ENCODE results near the gene PAN3.

Gene PAN3

DNA sequence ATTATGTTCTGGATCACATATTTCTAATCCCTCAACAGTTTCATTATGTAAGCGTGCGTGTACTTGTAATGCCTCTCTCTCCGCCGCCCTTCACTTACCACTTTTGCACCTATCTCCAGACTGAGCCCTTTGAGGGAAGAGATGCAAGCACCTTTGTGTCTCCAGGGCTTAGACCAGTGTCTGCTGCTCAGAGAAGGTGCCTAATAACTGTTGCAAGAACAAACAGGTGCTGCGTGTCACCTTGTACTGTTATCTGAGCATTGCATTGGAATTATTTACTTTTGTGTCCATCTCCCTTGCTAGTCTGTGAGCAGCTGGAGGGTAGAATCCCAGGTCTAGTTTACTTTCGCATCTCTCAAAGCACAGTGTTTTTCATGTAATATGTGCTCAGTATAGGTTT lies 200.4 kb downstream of the PAN3 start:
- Histone ChIP-seq H4K91ac (ENCODE audit: low read depth, low read length, poor library complexity) (no peak overlapping the region), H3K9me3 (replicated peaks in 1 of 2; ENCODE audit: control insufficient read depth in 2 of 2, insufficient read depth in 1 of 2, low read depth in 1 of 2, low read length in 2 of 2) (no peaks in the 10 kb centered on the region), H3K79me1 (ENCODE audit: low read depth, low read length) (no peaks in the 10 kb centered on the region), H2AFZ (ENCODE audit: low read length) (no peak overlapping the region), H3K18ac (ENCODE audit: low read length) (no peak overlapping the region), H2BK15ac (ENCODE audit: low read length) (no peak overlapping the region), H3K4me3 (ENCODE audit: low read length in 2 of 2) (no peak overlapping the region), H3K23ac (ENCODE audit: low read depth, low read length, poor library complexity) (no peak overlapping the region), H3K9ac (ENCODE audit: low read depth, low read length, poor library complexity) (no peak overlapping the region), H2BK12ac (ENCODE audit: low read length) (no peak overlapping the region), H3K4ac (ENCODE audit: low read length) (no peak overlapping the region), H4K8ac (ENCODE audit: low read depth, low read length) (no peak overlapping the region), H2BK5ac (ENCODE audit: low read length) (no peak overlapping the region), H2AK5ac (ENCODE audit: low read depth, low read length) (no peak overlapping the region), H3K27me3 (ENCODE audit: control insufficient read depth in 3 of 3, insufficient read depth in 3 of 3, low read depth in 1 of 3, low read length in 3 of 3) (peaks cover 0 to 39% (median 0%) of the 10 kb centered on the region in 3 experiments), H2BK120ac (ENCODE audit: low read depth, low read length) (no peak overlapping the region), H3K4me1 (ENCODE audit: control insufficient read depth in 2 of 2, insufficient read depth in 1 of 2, low read depth in 1 of 2, low read length in 2 of 2) (no peaks in the 10 kb centered on the region), H3K36me3 (replicated peaks in 1 of 2; ENCODE audit: control insufficient read depth in 2 of 2, insufficient read depth in 2 of 2, low read length in 2 of 2) (no peaks in the 10 kb centered on the region), H3K27ac (replicated peaks; ENCODE audit: low read length) (no peak overlapping the region), H3K14ac (ENCODE audit: low read length) (no peak overlapping the region), H3K4me2 (ENCODE audit: insufficient read depth, low read length, poor library complexity, severe bottlenecking) (no peak overlapping the region)
- WGBS, 2 donors (ENCODE audit: extremely low coverage in 2 of 2, insufficient read length in 2 of 2, insufficient replicate concordance in 1 of 2), result no CpG with 5 or more reads among the region's 6 CpGs
- no peak for DNase-seq (ENCODE audit: low spot score)

DNA sequence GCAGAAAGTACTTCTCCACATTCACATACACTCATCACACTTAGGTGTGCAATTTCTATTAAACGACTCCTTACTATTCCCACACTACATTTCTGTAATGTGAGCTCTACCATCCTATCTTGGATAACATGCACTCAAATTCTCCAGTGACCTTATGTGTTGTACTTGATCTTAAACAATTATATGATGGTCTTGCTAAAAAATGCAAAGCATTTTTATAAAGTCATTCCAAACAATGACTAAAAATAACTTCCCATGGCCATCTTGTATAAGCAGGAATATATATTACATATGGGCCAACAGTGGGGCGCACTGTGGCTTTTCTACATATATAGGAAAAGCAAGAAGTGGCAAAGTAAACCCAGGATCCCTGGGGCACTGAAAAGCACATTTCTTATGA lies 201.1 kb downstream of the PAN3 start:
- no peak overlapping the region for H3K4me2 ChIP-seq (ENCODE audit: insufficient read depth, low read length, poor library complexity, severe bottlenecking)
- DNase-seq (ENCODE audit: low spot score), result no peak
- H3K79me1 ChIP-seq (ENCODE audit: low read depth, low read length), result no peaks in the 10 kb centered on the region
- no peaks in the 10 kb centered on the region for H3K9me3 ChIP-seq (replicated peaks in 1 of 2; ENCODE audit: control insufficient read depth in 2 of 2, insufficient read depth in 1 of 2, low read depth in 1 of 2, low read length in 2 of 2)
- H4K8ac ChIP-seq (ENCODE audit: low read depth, low read length), result no peak overlapping the region
- no peaks in the 10 kb centered on the region for H3K4me1 ChIP-seq (ENCODE audit: control insufficient read depth in 2 of 2, insufficient read depth in 1 of 2, low read depth in 1 of 2, low read length in 2 of 2)
- no peak overlapping the region for H2BK15ac ChIP-seq (ENCODE audit: low read length)
- H3K18ac ChIP-seq (ENCODE audit: low read length), result no peak overlapping the region
- no peak overlapping the region for H2BK5ac ChIP-seq (ENCODE audit: low read length)
- 100% methylated on average over 1 of the region's 2 CpGs; no CpG with 5 or more reads in 1 of the 2 donors for WGBS, 2 donors (ENCODE audit: extremely low coverage in 2 of 2, insufficient read length in 2 of 2, insufficient replicate concordance in 1 of 2)
- peaks cover 0 to 34% (median 0%) of the 10 kb centered on the region in 3 experiments for H3K27me3 ChIP-seq (ENCODE audit: control insufficient read depth in 3 of 3, insufficient read depth in 3 of 3, low read depth in 1 of 3, low read length in 3 of 3)
- H3K36me3 ChIP-seq (replicated peaks in 1 of 2; ENCODE audit: control insufficient read depth in 2 of 2, insufficient read depth in 2 of 2, low read length in 2 of 2), result no peaks in the 10 kb centered on the region
- no peak overlapping the region for H3K4me3 ChIP-seq (ENCODE audit: low read length in 2 of 2)
- no peak overlapping the region for H2BK12ac ChIP-seq (ENCODE audit: low read length)
- no peak overlapping the region for H2BK120ac ChIP-seq (ENCODE audit: low read depth, low read length)
- H2AK5ac ChIP-seq (ENCODE audit: low read depth, low read length), result no peak overlapping the region
- no peak overlapping the region for H3K14ac ChIP-seq (ENCODE audit: low read length)
- no peak overlapping the region for H3K23ac ChIP-seq (ENCODE audit: low read depth, low read length, poor library complexity)
- no peak overlapping the region for H3K9ac ChIP-seq (ENCODE audit: low read depth, low read length, poor library complexity)
- no peak overlapping the region for H2AFZ ChIP-seq (ENCODE audit: low read length)
- no peak overlapping the region for H3K27ac ChIP-seq (replicated peaks; ENCODE audit: low read length)
- H4K91ac ChIP-seq (ENCODE audit: low read depth, low read length, poor library complexity), result no peak overlapping the region
- H3K4ac ChIP-seq (ENCODE audit: low read length), result no peak overlapping the region

DNA sequence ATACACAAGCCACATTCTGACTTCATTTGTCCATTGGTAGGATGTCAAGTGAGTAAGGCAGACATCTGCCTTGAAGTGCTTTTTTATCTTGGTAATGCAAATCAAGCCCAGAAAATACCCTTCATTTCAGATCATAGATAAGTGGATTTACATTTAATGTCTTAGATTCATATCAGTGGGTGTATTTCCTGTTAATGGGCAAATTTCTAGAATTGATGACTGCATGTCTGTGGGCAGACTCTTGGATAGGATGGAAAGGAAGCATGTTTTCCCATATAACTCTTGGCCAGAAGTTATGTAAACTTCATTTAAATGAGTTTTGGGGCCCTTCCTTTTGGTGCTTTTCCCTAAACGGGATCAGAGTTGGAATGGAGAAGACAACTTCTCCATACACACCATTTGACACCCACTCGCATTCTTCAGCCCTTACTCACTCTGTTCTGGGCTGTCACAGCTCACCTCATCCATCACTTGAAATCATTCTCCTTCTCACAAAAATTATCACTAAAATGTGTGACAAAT lies 202.0 kb downstream of the PAN3 start:
- no peak overlapping the region for H3K9ac ChIP-seq (ENCODE audit: low read depth, low read length, poor library complexity)
- no peaks in the 10 kb centered on the region for H3K36me3 ChIP-seq (replicated peaks in 1 of 2; ENCODE audit: control insufficient read depth in 2 of 2, insufficient read depth in 2 of 2, low read length in 2 of 2)
- no peak for DNase-seq (ENCODE audit: low spot score)
- no peak overlapping the region for H2BK5ac ChIP-seq (ENCODE audit: low read length)
- H3K27me3 ChIP-seq (ENCODE audit: control insufficient read depth in 3 of 3, insufficient read depth in 3 of 3, low read depth in 1 of 3, low read length in 3 of 3), result peaks cover 0 to 30% (median 0%) of the 10 kb centered on the region in 3 experiments
- H3K27ac ChIP-seq (replicated peaks; ENCODE audit: low read length), result no peak overlapping the region
- H2BK12ac ChIP-seq (ENCODE audit: low read length), result no peak overlapping the region
- H2AK5ac ChIP-seq (ENCODE audit: low read depth, low read length), result no peak overlapping the region
- H4K91ac ChIP-seq (ENCODE audit: low read depth, low read length, poor library complexity), result no peak overlapping the region
- no peaks in the 10 kb centered on the region for H3K4me1 ChIP-seq (ENCODE audit: control insufficient read depth in 2 of 2, insufficient read depth in 1 of 2, low read depth in 1 of 2, low read length in 2 of 2)
- H3K4me3 ChIP-seq (ENCODE audit: low read length in 2 of 2), result no peak overlapping the region
- H4K8ac ChIP-seq (ENCODE audit: low read depth, low read length), result no peak overlapping the region
- H3K4ac ChIP-seq (ENCODE audit: low read length), result no peak overlapping the region
- no peaks in the 10 kb centered on the region for H3K9me3 ChIP-seq (replicated peaks in 1 of 2; ENCODE audit: control insufficient read depth in 2 of 2, insufficient read depth in 1 of 2, low read depth in 1 of 2, low read length in 2 of 2)
- WGBS, 2 donors (ENCODE audit: extremely low coverage in 2 of 2, insufficient read length in 2 of 2, insufficient replicate concordance in 1 of 2), result no CpG with 5 or more reads among the region's 2 CpGs
- no peak overlapping the region for H2BK15ac ChIP-seq (ENCODE audit: low read length)
- H3K23ac ChIP-seq (ENCODE audit: low read depth, low read length, poor library complexity), result no peak overlapping the region
- no peak overlapping the region for H2BK120ac ChIP-seq (ENCODE audit: low read depth, low read length)
- no peaks in the 10 kb centered on the region for H3K79me1 ChIP-seq (ENCODE audit: low read depth, low read length)
- no peak overlapping the region for H3K18ac ChIP-seq (ENCODE audit: low read length)
- no peak overlapping the region for H2AFZ ChIP-seq (ENCODE audit: low read length)
- no peak overlapping the region for H3K4me2 ChIP-seq (ENCODE audit: insufficient read depth, low read length, poor library complexity, severe bottlenecking)
- no peak overlapping the region for H3K14ac ChIP-seq (ENCODE audit: low read length)

DNA sequence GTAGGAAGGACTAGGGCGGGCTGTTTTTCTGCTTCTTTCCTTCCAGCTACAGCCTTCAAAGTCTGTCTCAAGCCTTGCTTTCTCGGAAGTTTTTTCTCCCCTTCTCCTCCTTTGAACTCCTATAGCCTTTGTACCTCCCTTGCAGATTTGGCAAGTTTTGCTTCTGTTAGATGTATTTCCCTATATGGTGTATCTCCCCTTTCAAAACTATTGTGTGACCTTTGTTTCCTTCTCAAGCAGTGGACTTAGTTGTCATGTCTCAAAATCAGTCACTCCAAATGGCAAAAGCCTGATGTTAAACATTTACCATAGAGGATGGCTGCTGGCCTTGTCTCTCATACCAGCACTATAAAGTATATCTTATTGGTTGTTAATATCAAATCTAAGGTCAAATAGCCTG lies 203.9 kb downstream of the PAN3 start:
- H2BK12ac ChIP-seq (ENCODE audit: low read length), result no peak overlapping the region
- H2BK5ac ChIP-seq (ENCODE audit: low read length), result no peak overlapping the region
- no peaks in the 10 kb centered on the region for H3K36me3 ChIP-seq (replicated peaks in 1 of 2; ENCODE audit: control insufficient read depth in 2 of 2, insufficient read depth in 2 of 2, low read length in 2 of 2)
- H3K9ac ChIP-seq (ENCODE audit: low read depth, low read length, poor library complexity), result no peak overlapping the region
- DNase-seq (ENCODE audit: low spot score), result no peak
- H3K4me1 ChIP-seq (ENCODE audit: control insufficient read depth in 2 of 2, insufficient read depth in 1 of 2, low read depth in 1 of 2, low read length in 2 of 2), result no peaks in the 10 kb centered on the region
- no peak overlapping the region for H3K4me3 ChIP-seq (ENCODE audit: low read length in 2 of 2)
- no peak overlapping the region for H3K23ac ChIP-seq (ENCODE audit: low read depth, low read length, poor library complexity)
- no CpG with 5 or more reads among the region's 2 CpGs for WGBS, 2 donors (ENCODE audit: extremely low coverage in 2 of 2, insufficient read length in 2 of 2, insufficient replicate concordance in 1 of 2)
- H3K4me2 ChIP-seq (ENCODE audit: insufficient read depth, low read length, poor library complexity, severe bottlenecking), result no peak overlapping the region
- no peak overlapping the region for H2AK5ac ChIP-seq (ENCODE audit: low read depth, low read length)
- H4K8ac ChIP-seq (ENCODE audit: low read depth, low read length), result no peak overlapping the region
- H3K18ac ChIP-seq (ENCODE audit: low read length), result no peak overlapping the region
- no peak overlapping the region for H3K14ac ChIP-seq (ENCODE audit: low read length)
- H3K27me3 ChIP-seq (ENCODE audit: control insufficient read depth in 3 of 3, insufficient read depth in 3 of 3, low read depth in 1 of 3, low read length in 3 of 3), result peaks cover 0 to 24% (median 0%) of the 10 kb centered on the region in 3 experiments
- no peak overlapping the region for H3K4ac ChIP-seq (ENCODE audit: low read length)
- H4K91ac ChIP-seq (ENCODE audit: low read depth, low read length, poor library complexity), result no peak overlapping the region
- H3K27ac ChIP-seq (replicated peaks; ENCODE audit: low read length), result no peak overlapping the region
- H2AFZ ChIP-seq (ENCODE audit: low read length), result no peak overlapping the region
- no peak overlapping the region for H2BK120ac ChIP-seq (ENCODE audit: low read depth, low read length)
- no peaks in the 10 kb centered on the region for H3K9me3 ChIP-seq (replicated peaks in 1 of 2; ENCODE audit: control insufficient read depth in 2 of 2, insufficient read depth in 1 of 2, low read depth in 1 of 2, low read length in 2 of 2)
- no peaks in the 10 kb centered on the region for H3K79me1 ChIP-seq (ENCODE audit: low read depth, low read length)
- H2BK15ac ChIP-seq (ENCODE audit: low read length), result no peak overlapping the region
